Measurements from ENCODE around the gene MYRF. TPM values are rescaled to one million over a fixed set of nuclear protein-coding genes. Genes with fewer than 3 reads are reported as not detected.

Gene MYRF
- total RNA-seq, 1 donor from 2014 or later = 1.9 TPM

DNA sequence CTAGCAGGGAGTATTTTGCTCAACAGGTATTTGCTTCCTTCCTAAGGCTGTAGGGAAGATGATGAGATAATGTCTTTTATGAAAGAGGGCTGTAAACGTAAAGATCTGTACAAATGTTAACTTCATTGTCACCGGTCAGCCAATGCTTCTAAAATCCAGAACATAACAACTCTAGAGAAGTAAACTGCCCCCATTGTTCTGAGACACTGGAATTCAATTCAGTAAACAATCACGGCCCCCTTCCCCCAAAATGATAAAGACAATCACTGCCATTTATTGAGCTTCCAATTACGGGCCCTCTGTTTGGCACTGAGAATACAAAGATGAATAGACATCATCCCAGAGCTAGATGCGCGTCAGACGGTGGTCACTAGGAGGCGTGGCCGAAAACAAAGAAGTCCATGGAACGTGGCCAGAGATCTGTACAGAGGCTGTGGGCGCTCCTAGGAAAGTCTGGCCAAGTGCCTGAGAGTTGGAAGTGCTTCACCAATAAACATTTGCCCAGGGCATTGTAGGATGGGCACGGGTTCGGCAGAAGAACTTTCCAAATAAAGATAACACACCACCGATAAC, 39.4 kb downstream of the MYRF start:
- Histone ChIP-seq H3K27me3 (no peaks in the 10 kb centered on the region), H3K9me3 (ENCODE audit: low read depth) (no peaks in the 10 kb centered on the region), H3K36me3 (no peaks in the 10 kb centered on the region), H3F3A (ENCODE audit: low read depth) (peaks cover 39% of the 10 kb centered on the region), H3K27ac (peak overlapping the region; percentile 98), H3K4me3 (peak overlapping the region; percentile 82), H3K4me1 (peaks cover 19% of the 10 kb centered on the region), H4K20me1 (ENCODE audit: low read depth) (peaks cover 30% of the 10 kb centered on the region), H2AFZ (replicated peaks) (peak overlapping the region; percentile 95), H3K79me2 (ENCODE audit: low read depth) (peaks cover 60% of the 10 kb centered on the region), H3K4me2 (peak overlapping the region; percentile 87), H3K9ac (peak overlapping the region; percentile 96)
- Mint-ChIP-seq H3K9me3 (no peaks in the 10 kb centered on the region), H3K4me1 (peaks cover 20% of the 10 kb centered on the region), H3K27ac (peak overlapping the region; percentile 100), H3K36me3 (peaks cover 24% of the 10 kb centered on the region), H3K4me3 (peak overlapping the region; percentile 94), H3K27me3 (ENCODE audit: insufficient read depth, low read depth) (peaks cover 2% of the 10 kb centered on the region)
- peak; percentile 86 for DNase-seq (ENCODE audit: low spot score)
- TF ChIP-seq EZH2 (IDR thresholded peaks at IDR 0.05) = no peak
- no peak for TF ChIP-seq EZH2phosphoT487 (IDR thresholded peaks at IDR 0.05)
- TF ChIP-seq, protein P1, sequence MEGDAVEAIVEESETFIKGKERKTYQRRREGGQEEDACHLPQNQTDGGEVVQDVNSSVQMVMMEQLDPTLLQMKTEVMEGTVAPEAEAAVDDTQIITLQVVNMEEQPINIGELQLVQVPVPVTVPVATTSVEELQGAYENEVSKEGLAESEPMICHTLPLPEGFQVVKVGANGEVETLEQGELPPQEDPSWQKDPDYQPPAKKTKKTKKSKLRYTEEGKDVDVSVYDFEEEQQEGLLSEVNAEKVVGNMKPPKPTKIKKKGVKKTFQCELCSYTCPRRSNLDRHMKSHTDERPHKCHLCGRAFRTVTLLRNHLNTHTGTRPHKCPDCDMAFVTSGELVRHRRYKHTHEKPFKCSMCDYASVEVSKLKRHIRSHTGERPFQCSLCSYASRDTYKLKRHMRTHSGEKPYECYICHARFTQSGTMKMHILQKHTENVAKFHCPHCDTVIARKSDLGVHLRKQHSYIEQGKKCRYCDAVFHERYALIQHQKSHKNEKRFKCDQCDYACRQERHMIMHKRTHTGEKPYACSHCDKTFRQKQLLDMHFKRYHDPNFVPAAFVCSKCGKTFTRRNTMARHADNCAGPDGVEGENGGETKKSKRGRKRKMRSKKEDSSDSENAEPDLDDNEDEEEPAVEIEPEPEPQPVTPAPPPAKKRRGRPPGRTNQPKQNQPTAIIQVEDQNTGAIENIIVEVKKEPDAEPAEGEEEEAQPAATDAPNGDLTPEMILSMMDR (IDR thresholded peaks at IDR 0.05) = peak; percentile 16

DNA sequence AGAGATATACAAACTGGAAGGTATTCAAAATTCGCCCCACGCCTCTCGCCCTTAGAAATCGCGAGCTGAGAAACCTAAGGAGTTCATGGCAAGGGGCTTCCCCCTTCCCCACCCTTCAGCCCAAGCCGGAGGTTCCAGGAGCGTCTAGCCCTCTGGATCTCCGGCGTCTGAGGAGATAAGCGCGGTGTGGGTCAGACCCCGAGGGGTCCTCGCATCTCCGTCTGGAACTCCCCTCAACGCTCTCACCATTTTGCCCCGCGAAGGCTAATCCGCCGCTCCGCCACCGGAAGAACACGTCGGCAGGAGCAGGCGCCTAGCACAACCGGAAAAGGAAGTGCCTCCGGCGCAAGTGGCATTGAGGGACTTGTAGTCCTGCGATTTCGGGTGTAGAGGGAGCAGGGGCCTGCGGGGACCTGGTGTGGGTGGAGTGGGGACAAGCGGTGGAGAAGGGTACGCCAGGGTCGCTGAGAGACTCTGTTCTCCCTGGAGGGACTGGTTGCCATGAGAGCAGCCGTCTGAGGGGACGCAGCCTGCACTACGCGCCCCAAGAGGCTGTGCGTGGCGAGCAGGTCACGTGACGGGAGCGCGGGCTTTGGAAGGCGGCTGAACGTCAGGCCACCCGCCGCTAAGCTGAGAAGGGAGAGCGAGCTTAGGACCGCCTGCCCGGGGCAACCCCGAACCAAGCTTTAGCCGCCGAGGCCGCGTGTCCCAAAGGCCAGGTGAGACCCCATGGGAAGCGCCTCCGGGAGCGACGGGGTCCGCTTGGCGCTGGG, 40.1 kb downstream of the MYRF start, which contains the start of the genes FEN1 and TMEM258:
Gene FEN1 (plus strand): TSS at position 602 of the 773 bp plus-strand sequence. CDS start 2,451 bp downstream, outside the sequence.
Gene TMEM258 (minus strand): TSS at position 290 of the 773 bp plus-strand sequence. CDS start 41 bp downstream, at position 249.
- Mint-ChIP-seq H3K4me1 (peaks cover 26% of the 10 kb centered on the region), H3K36me3 (peaks cover 24% of the 10 kb centered on the region), H3K27ac (peak within 1 kb of the TSS; percentile 100), H3K9me3 (no peaks in the 10 kb centered on the region), H3K27me3 (ENCODE audit: insufficient read depth, low read depth) (peaks cover 5% of the 10 kb centered on the region), H3K4me3 (peak within 1 kb of the TSS; percentile 94)
- H2AFZ ChIP-seq (replicated peaks) = peak within 1 kb of the TSS; percentile 95
- H3K9me3 ChIP-seq (ENCODE audit: low read depth) = no peaks in the 10 kb centered on the region
- peak within 1 kb of the TSS; percentile 87 for H3K4me2 ChIP-seq
- peak; percentile 96 for DNase-seq (ENCODE audit: low spot score)
- no peak for TF ChIP-seq EZH2phosphoT487 (IDR thresholded peaks at IDR 0.05)
- TF ChIP-seq, protein P1 (IDR thresholded peaks at IDR 0.05) = no peak
- peaks cover 30% of the 10 kb centered on the region for H4K20me1 ChIP-seq (ENCODE audit: low read depth)
- peaks cover 67% of the 10 kb centered on the region for H3K79me2 ChIP-seq (ENCODE audit: low read depth)
- H3K4me3 ChIP-seq = peak within 1 kb of the TSS; percentile 82
- H3K36me3 ChIP-seq = no peaks in the 10 kb centered on the region
- H3F3A ChIP-seq (ENCODE audit: low read depth) = peaks cover 46% of the 10 kb centered on the region
- peak within 1 kb of the TSS; percentile 96 for H3K9ac ChIP-seq
- H3K27me3 ChIP-seq = no peaks in the 10 kb centered on the region
- peaks cover 19% of the 10 kb centered on the region for H3K4me1 ChIP-seq
- peak within 1 kb of the TSS; percentile 98 for H3K27ac ChIP-seq

DNA sequence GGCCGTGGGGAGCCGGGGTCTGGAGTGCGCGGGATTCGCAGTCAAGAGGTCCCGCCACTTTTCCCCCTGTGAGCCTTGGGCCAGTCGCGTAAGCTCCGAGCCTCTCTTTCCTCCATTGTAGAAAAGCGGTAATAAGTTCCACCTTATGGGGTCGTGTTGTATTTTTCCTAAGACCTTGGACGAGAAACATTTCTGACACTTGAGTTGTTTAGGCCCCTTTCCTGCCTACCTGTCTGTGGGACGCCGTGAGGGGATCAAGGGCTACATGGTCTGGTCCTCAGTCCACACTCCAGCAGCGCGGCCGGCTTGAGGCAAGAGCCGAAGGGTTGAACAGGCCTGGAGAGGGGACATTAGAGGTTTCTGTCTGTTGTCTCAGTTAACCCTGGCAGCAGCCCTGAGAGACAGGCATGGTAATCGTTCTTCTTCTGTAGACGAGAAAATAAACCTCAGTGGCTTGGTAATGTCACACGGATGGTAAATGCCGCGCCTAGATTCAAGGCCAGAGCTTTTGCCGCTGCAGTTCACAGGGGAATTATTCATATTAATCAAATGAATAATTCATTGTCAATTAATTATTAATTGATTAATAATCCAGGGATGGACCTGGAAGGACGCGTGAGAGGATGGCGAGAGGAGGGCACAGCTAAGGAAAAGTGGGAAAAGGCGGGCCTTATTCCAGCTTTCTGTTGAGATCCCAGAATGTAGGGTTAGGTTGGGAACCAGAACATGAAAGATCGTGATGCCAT, 40.8 kb downstream of the MYRF start:
- Histone ChIP-seq H3K36me3 (no peaks in the 10 kb centered on the region), H3K79me2 (ENCODE audit: low read depth) (peaks cover 75% of the 10 kb centered on the region), H3K27me3 (no peaks in the 10 kb centered on the region), H3K27ac (peak overlapping the region; percentile 98), H3K4me3 (peak overlapping the region; percentile 82), H3K9me3 (ENCODE audit: low read depth) (no peaks in the 10 kb centered on the region), H2AFZ (replicated peaks) (peak overlapping the region; percentile 95), H3F3A (ENCODE audit: low read depth) (peaks cover 54% of the 10 kb centered on the region), H4K20me1 (ENCODE audit: low read depth) (peaks cover 26% of the 10 kb centered on the region), H3K4me2 (peak overlapping the region; percentile 87), H3K9ac (peak overlapping the region; percentile 96), H3K4me1 (peaks cover 19% of the 10 kb centered on the region)
- Mint-ChIP-seq H3K4me3 (peak overlapping the region; percentile 94), H3K36me3 (peaks cover 25% of the 10 kb centered on the region), H3K27me3 (ENCODE audit: insufficient read depth, low read depth) (peaks cover 5% of the 10 kb centered on the region), H3K9me3 (no peaks in the 10 kb centered on the region), H3K27ac (peak overlapping the region; percentile 96), H3K4me1 (peaks cover 29% of the 10 kb centered on the region)
- TF ChIP-seq EZH2 (IDR thresholded peaks at IDR 0.05) (no peak), EZH2phosphoT487 (IDR thresholded peaks at IDR 0.05) (no peak)
- TF ChIP-seq, protein P1 (IDR thresholded peaks at IDR 0.05) = no peak
- peak; percentile 50 for DNase-seq (ENCODE audit: low spot score)

All from neural progenitor cell (in vitro differentiated cells).